Body of pancreas (tissue), 4 donors: ENCODE data around the gene RUSF1.

Source experiments
- CTCF ChIP-seq, 7 experiments: fragments of 450-650 bp in 4 of 7; fragments of 200-600 bp in 3 of 7; sonication (generic) in 3 of 7; IDR thresholded peaks; one replicate each; pipeline ENCODE4 v1.5.1; 2016 to 2019; ENCODE audit warnings: antibody characterized with exemption in 7 of 7
- POLR2A ChIP-seq, 3 donors: fragments of 450-650 bp; IDR thresholded peaks; one replicate each; pipeline ENCODE4 v1.6.1; 2016; ENCODE audit warnings: antibody characterized with exemption in 3 of 3, mild to moderate bottlenecking in 2 of 3

GRCh38 chr16:31455601-31456314 is 52.4 kb downstream of the RUSF1 start:
- TF ChIP-seq CTCF (IDR thresholded peaks at IDR 0.05) (no peak), POLR2A (IDR thresholded peaks at IDR 0.05) (no peak)
